HL-60 (cell line): ENCODE results near the gene MYB.

ENCODE experiments used
- CTCF ChIP-seq: IDR thresholded peaks from one replicate; pipeline ENCODE4 v1.5.1; 2011; ENCODE audit warnings: low read length, control low read depth, inconsistent platforms; ENCODE audit not compliant: insufficient read depth
- GABPA ChIP-seq: IDR thresholded peaks from 2 replicates; pipeline ENCODE4 v1.6.1; 2012; ENCODE audit warnings: low read depth
- POLR2AphosphoS5 ChIP-seq: IDR thresholded peaks from 2 replicates; pipeline ENCODE4 v1.6.1; 2012; ENCODE audit warnings: low read depth
- SPI1 ChIP-seq: IDR thresholded peaks from 2 replicates; pipeline ENCODE4 v1.6.1; 2012; ENCODE audit warnings: low read depth, mild to moderate bottlenecking, borderline replicate concordance
- TF ChIP-seq, protein P1 (sequence below): IDR thresholded peaks from 2 replicates; pipeline ENCODE4 v1.6.1; 2012; ENCODE audit warnings: low read depth; ENCODE audit not compliant: insufficient replicate concordance

GRCh38 chr6:135170849-135171248 is 10.3 kb upstream of the MYB start:
- no peak for TF ChIP-seq POLR2AphosphoS5
- TF ChIP-seq, protein P1, sequence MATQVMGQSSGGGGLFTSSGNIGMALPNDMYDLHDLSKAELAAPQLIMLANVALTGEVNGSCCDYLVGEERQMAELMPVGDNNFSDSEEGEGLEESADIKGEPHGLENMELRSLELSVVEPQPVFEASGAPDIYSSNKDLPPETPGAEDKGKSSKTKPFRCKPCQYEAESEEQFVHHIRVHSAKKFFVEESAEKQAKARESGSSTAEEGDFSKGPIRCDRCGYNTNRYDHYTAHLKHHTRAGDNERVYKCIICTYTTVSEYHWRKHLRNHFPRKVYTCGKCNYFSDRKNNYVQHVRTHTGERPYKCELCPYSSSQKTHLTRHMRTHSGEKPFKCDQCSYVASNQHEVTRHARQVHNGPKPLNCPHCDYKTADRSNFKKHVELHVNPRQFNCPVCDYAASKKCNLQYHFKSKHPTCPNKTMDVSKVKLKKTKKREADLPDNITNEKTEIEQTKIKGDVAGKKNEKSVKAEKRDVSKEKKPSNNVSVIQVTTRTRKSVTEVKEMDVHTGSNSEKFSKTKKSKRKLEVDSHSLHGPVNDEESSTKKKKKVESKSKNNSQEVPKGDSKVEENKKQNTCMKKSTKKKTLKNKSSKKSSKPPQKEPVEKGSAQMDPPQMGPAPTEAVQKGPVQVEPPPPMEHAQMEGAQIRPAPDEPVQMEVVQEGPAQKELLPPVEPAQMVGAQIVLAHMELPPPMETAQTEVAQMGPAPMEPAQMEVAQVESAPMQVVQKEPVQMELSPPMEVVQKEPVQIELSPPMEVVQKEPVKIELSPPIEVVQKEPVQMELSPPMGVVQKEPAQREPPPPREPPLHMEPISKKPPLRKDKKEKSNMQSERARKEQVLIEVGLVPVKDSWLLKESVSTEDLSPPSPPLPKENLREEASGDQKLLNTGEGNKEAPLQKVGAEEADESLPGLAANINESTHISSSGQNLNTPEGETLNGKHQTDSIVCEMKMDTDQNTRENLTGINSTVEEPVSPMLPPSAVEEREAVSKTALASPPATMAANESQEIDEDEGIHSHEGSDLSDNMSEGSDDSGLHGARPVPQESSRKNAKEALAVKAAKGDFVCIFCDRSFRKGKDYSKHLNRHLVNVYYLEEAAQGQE, result no peak
- TF ChIP-seq CTCF, result no peak
- no peak for TF ChIP-seq GABPA
- TF ChIP-seq SPI1, result no peak
